Peyer's patch (tissue), 4 donors: Measurements from ENCODE around the gene EPHB1.

Source experiments
- CTCF ChIP-seq, 6 experiments: fragments of 450-650 bp in 4 of 6; fragments of 200-600 bp in 2 of 6; sonication (generic) in 1 of 6; IDR thresholded peaks; one replicate each; pipeline ENCODE4 v1.5.1; 2017 to 2019; ENCODE audit warnings: antibody characterized with exemption in 6 of 6, mild to moderate bottlenecking in 3 of 6, moderate library complexity in 1 of 6
- POLR2A ChIP-seq, 2 donors: fragments of 450-650 bp; IDR thresholded peaks; one replicate each; pipeline ENCODE4 v1.5.1; 2017; ENCODE audit warnings: antibody characterized with exemption in 2 of 2, mild to moderate bottlenecking in 2 of 2, moderate library complexity in 2 of 2

DNA sequence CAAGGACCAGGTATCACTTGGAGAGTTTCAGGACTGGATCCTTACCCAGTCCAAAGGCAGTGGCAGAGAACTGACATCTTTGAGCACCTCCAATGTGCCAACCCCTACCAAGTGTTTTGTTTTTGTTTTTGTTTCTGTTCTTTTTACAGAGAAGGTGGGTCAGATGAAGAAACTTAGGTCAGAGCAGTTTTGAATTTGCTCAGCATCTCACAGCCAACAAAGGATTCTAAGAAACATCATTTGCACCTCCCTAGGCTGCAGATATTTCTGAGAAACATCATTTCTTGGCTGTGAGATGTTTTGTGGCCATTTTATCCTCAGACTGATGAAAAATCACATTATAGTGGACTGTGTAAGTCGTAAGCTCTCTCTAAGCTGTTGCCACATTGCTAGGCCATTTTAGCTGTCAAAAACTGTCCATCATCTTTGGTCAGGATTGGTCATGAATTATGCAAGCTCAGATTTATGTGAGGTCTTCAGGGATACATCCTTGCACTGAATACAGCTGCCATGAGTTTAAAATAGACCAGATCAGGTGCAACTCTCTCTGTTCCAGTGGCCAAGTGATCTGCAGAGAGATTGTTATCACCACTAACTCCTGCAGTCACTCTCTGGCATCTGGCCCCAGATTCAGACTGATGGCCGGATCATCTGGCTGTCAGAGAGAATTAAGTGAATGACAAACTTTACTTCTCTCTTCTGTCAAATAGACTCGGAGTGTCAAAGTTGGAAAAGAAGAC lies 341.5 kb downstream of the EPHB1 start:
- TF ChIP-seq CTCF (IDR thresholded peaks at IDR 0.05): no peak
- no peak for TF ChIP-seq POLR2A (IDR thresholded peaks at IDR 0.05)
